Gastrocnemius medialis (tissue), 4 donors: ENCODE results near the gene TAF5L.

Source experiments
- CTCF ChIP-seq, 5 experiments: fragments of 450-650 bp in 3 of 5; fragments of 200-600 bp in 2 of 5; sonication (generic) in 2 of 5; IDR thresholded peaks in 4 of 5; conservative IDR thresholded peaks in 1 of 5; 1 replicate in 4 of 5; 2 replicates in 1 of 5; pipeline ENCODE4 v1.5.1; 2016 to 2019; ENCODE audit warnings: antibody characterized with exemption in 5 of 5, mild to moderate bottlenecking in 3 of 5, moderate library complexity in 3 of 5
- POLR2A ChIP-seq, 2 donors: fragments of 450-650 bp; IDR thresholded peaks; one replicate each; pipeline ENCODE4 v1.6.1; 2017; ENCODE audit warnings: antibody characterized with exemption in 2 of 2, mild to moderate bottlenecking in 2 of 2, moderate library complexity in 2 of 2

- TF ChIP-seq CTCF (IDR thresholded peaks at IDR 0.05 in 4 of 5, conservative IDR thresholded peaks at IDR 0.05 in 1 of 5) (no peak), POLR2A (IDR thresholded peaks at IDR 0.05) (no peak)
Observed at GRCh38 chr1:229579059-229579673, 46.8 kb downstream of the TAF5L start.
